Upper lobe of left lung (tissue), 4 donors: Measurements from ENCODE around the gene LLCFC1.

Experiments
- POLR2A ChIP-seq, 4 donors: fragments of 450-650 bp; IDR thresholded peaks; one replicate each; pipeline ENCODE4 v1.5.1; 2016 to 2017; ENCODE audit warnings: antibody characterized with exemption in 4 of 4, mild to moderate bottlenecking in 2 of 4
- TF ChIP-seq, protein P1 (sequence below), 6 experiments: fragments of 450-650 bp in 4 of 6; fragments of 200-600 bp in 2 of 6; sonication (generic) in 2 of 6; IDR thresholded peaks; one replicate each; pipeline ENCODE4 v1.5.1; 2016 to 2019; ENCODE audit warnings: antibody characterized with exemption in 6 of 6

DNA sequence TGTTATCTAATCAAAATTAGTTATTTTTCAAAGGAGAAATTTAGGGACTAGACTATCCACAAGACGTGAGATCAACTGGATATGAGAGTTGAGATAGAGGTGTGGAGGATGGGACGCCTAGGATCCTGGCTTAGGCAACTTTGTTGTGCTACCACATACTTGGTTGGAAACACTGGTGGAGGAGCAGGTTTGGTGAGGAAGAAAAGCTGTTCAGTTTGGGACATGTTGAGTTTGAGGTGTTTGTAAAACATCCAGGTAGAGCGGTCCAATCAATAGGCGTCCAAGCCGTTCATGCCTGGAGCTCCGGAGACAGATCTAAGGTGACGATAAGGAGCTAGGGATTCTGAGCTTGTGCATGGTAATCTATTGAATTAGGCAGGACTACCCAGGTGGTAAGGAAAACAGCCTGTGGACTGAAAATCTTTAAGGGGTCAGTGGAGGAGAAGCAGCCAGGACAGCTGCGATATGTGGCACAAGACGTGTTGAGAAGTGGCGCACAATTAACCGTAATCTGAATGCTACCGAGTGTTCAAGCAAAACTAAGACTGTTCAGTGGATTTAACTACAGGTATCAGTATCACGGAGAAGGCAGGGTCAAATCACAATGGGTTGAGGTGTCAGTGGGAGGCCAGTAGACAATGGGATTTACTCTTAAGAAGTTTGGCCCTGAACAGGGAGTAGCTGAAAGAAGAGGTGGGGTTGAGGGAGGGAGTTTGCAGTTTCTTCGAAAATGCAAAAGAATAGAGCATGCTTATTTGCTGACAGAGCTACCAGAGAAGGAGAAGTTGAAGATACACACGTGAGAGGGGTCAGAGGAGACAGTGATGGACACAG lies 37.6 kb upstream of the LLCFC1 start:
- TF ChIP-seq, protein P1, sequence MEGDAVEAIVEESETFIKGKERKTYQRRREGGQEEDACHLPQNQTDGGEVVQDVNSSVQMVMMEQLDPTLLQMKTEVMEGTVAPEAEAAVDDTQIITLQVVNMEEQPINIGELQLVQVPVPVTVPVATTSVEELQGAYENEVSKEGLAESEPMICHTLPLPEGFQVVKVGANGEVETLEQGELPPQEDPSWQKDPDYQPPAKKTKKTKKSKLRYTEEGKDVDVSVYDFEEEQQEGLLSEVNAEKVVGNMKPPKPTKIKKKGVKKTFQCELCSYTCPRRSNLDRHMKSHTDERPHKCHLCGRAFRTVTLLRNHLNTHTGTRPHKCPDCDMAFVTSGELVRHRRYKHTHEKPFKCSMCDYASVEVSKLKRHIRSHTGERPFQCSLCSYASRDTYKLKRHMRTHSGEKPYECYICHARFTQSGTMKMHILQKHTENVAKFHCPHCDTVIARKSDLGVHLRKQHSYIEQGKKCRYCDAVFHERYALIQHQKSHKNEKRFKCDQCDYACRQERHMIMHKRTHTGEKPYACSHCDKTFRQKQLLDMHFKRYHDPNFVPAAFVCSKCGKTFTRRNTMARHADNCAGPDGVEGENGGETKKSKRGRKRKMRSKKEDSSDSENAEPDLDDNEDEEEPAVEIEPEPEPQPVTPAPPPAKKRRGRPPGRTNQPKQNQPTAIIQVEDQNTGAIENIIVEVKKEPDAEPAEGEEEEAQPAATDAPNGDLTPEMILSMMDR (IDR thresholded peaks at IDR 0.05) = no peak
- TF ChIP-seq POLR2A (IDR thresholded peaks at IDR 0.05) = no peak
